Esophagus squamous epithelium (tissue), 5 donors: ENCODE results near the gene LRP8. TPM values are rescaled to one million over a fixed set of nuclear protein-coding genes. Genes with fewer than 3 reads are reported as not detected.

Source experiments
- DNase-seq: peaks from one replicate; lab custom pipeline; 2025; lab: John Stamatoyannopoulos, UW
- H3K27ac ChIP-seq, 4 donors: fragments of 200-600 bp; sonication (generic); one replicate each; pipeline ENCODE4 v1.5.1; 2016 to 2019; ENCODE audit warnings: mild to moderate bottlenecking in 1 of 4
- H3K27me3 ChIP-seq, 4 donors: fragments of 200-600 bp; sonication (generic); 1 replicate in 3 of 4; 2 replicates in 1 of 4; pipeline versions ENCODE4 v1.5.1 to v1.6.0; 2017 to 2021; ENCODE audit warnings: antibody characterized with exemption in 1 of 4
- H3K36me3 ChIP-seq, 3 donors: fragments of 200-600 bp; sonication (generic); one replicate each; pipeline ENCODE4 v1.5.1; 2016 to 2019
- H3K4me1 ChIP-seq, 3 donors: fragments of 200-600 bp; sonication (generic); one replicate each; pipeline ENCODE4 v1.5.1; 2017 to 2019
- H3K4me3 ChIP-seq, 4 donors: fragments of 200-600 bp; sonication (generic); 1 replicate in 3 of 4; 2 replicates in 1 of 4; pipeline ENCODE4 v1.5.1; 2016 to 2019; ENCODE audit warnings: mild to moderate bottlenecking in 2 of 4, moderate library complexity in 1 of 4
- H3K9me3 ChIP-seq, 3 donors: fragments of 200-600 bp; sonication (generic); one replicate each; pipeline ENCODE4 v1.5.1; 2016 to 2019
- POLR2A ChIP-seq, 4 donors: fragments of 450-650 bp; IDR thresholded peaks; one replicate each; pipeline ENCODE4 v1.6.1; 2017; ENCODE audit warnings: antibody characterized with exemption in 4 of 4, mild to moderate bottlenecking in 4 of 4, moderate library complexity in 3 of 4
- WGBS, 2 donors: methylation state at CpG; one replicate each; pipeline ENCODE4 v1.1.5; 2018; 5-methylcytosine and 5-hydroxymethylcytosine counted together
- intact Hi-C: fragments of 100-400 bp; cut with DNase I; formaldehyde crosslinking; loops from one replicate; pipeline ENCODE4 v1.15.0; 2022
- total RNA-seq, 4 donors: library from RNA; depleted of rRNA; stranded (reverse); fragments of >200 nt; gene quantifications; one replicate each; pipeline ENCODE4 v1.1.0, GENCODE V29; 2016
- TF ChIP-seq, protein P1 (sequence below), 6 experiments: fragments of 450-650 bp in 4 of 6; fragments of 200-600 bp in 2 of 6; sonication (generic) in 2 of 6; IDR thresholded peaks; one replicate each; pipeline ENCODE4 v1.5.1; 2016 to 2019; ENCODE audit warnings: antibody characterized with exemption in 6 of 6, mild to moderate bottlenecking in 4 of 6, moderate library complexity in 4 of 6
- donor health status: DM: yes; HTN: yes; CAD: no.

Gene LRP8
- total RNA-seq, 4 donors from 2014 or later: 15.3 to 39.6 (median 18.8) TPM

GRCh38 chr1:53313556-53313955 is 14.3 kb downstream of the LRP8 start:
- no peaks in the 10 kb centered on the region for H3K27me3 ChIP-seq
- no peaks in the 10 kb centered on the region for H3K9me3 ChIP-seq
- TF ChIP-seq, protein P1, sequence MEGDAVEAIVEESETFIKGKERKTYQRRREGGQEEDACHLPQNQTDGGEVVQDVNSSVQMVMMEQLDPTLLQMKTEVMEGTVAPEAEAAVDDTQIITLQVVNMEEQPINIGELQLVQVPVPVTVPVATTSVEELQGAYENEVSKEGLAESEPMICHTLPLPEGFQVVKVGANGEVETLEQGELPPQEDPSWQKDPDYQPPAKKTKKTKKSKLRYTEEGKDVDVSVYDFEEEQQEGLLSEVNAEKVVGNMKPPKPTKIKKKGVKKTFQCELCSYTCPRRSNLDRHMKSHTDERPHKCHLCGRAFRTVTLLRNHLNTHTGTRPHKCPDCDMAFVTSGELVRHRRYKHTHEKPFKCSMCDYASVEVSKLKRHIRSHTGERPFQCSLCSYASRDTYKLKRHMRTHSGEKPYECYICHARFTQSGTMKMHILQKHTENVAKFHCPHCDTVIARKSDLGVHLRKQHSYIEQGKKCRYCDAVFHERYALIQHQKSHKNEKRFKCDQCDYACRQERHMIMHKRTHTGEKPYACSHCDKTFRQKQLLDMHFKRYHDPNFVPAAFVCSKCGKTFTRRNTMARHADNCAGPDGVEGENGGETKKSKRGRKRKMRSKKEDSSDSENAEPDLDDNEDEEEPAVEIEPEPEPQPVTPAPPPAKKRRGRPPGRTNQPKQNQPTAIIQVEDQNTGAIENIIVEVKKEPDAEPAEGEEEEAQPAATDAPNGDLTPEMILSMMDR (IDR thresholded peaks at IDR 0.05): no peak
- no peak for TF ChIP-seq POLR2A (IDR thresholded peaks at IDR 0.05)
- DNase-seq: no peak
- H3K4me3 ChIP-seq: no peak overlapping the region
- WGBS, 2 donors: 62 to 82% methylated on average over 5 of the region's 5 CpGs
- no peak overlapping the region for H3K27ac ChIP-seq
- peaks cover 0 to 14% (median 0%) of the 10 kb centered on the region in 3 donors for H3K4me1 ChIP-seq
- H3K36me3 ChIP-seq: peaks cover 0 to 6% (median 0%) of the 10 kb centered on the region in 3 donors
- intact Hi-C loops: no loop called here

DNA sequence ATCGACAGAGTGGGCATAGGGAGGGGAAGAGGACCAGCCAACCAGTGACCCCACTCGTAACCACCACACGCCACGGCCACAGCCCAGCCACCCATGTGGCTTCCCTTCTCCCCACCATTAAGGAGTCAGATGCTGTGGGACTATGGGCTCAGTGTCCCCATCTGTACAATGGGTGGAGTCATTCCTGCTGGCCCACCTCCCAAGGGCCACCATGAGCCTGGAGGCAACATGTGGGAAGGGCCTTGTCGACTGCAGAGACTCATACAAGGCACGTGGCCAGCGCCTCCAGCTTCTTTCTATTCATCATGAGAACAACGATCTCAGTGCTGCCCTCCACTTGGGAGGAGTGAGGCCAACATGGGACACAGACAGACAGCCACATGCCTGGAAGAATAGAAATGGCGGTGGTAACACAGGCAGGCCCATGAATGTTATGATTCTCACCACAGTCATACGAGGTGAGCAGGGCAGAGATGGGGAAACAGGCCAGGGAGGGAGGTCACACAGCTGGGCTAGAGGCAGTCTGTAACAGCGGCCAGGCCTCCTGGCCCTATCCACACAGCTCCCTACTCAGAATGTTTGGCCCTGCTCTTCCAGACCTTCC is 16.1 kb downstream of the LRP8 start:
- WGBS, 2 donors: 80 to 81% methylated on average over 5 to 9 of the region's 11 CpGs
- DNase-seq: no peak
- Histone ChIP-seq H3K27me3 (no peaks in the 10 kb centered on the region), H3K4me1 (peaks cover 0 to 17% (median 0%) of the 10 kb centered on the region in 3 donors), H3K4me3 (no peak overlapping the region), H3K36me3 (peaks cover 0 to 6% (median 0%) of the 10 kb centered on the region in 3 donors), H3K9me3 (no peaks in the 10 kb centered on the region), H3K27ac (no peak overlapping the region)
- intact Hi-C loops: no loop called here
- no peak for TF ChIP-seq POLR2A (IDR thresholded peaks at IDR 0.05)
- TF ChIP-seq, protein P1 (IDR thresholded peaks at IDR 0.05): no peak

GRCh38 chr1:53310847-53311681 is 16.8 kb downstream of the LRP8 start:
- Histone ChIP-seq H3K4me1 (peaks cover 0 to 25% (median 3%) of the 10 kb centered on the region in 3 donors), H3K9me3 (no peaks in the 10 kb centered on the region), H3K27me3 (no peaks in the 10 kb centered on the region), H3K4me3 (no peak overlapping the region), H3K27ac (no peak overlapping the region), H3K36me3 (peaks cover 0 to 6% (median 0%) of the 10 kb centered on the region in 3 donors)
- WGBS, 2 donors: 53 to 59% methylated on average over 4 to 6 of the region's 15 CpGs
- intact Hi-C loops: no loop called here
- DNase-seq: no peak
- TF ChIP-seq, protein P1 (IDR thresholded peaks at IDR 0.05): no peak
- no peak for TF ChIP-seq POLR2A (IDR thresholded peaks at IDR 0.05)

DNA sequence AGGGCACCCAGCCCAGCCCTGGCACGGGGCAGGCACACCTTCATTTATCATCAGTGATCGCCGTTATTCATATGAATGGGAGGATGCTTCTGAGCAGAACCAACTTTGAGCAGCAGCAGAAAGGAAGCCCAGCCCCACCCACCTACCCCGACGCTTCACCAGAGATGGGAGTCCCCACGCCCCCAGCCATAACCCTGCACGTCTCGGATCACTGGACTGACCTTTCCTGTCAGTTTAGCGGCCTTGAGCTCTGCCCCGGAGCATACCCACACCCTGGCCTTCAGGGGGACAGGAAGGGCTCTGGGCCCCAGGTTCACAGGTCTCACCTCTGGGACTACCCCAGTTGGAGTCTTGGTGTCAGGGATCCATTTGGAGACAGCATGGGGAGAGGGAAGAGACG is 18.1 kb downstream of the LRP8 start:
- intact Hi-C loops: no loop called here

More for the DNA sequence above, 18.1 kb downstream of the LRP8 start:
- peaks cover 0 to 6% (median 0%) of the 10 kb centered on the region in 3 donors for H3K36me3 ChIP-seq
- H3K4me1 ChIP-seq: peaks cover 0 to 27% (median 8%) of the 10 kb centered on the region in 3 donors
- WGBS, 2 donors: 20 to 60% methylated on average over 3 to 4 of the region's 11 CpGs
- DNase-seq: no peak
- no peak overlapping the region for H3K27ac ChIP-seq
- no peaks in the 10 kb centered on the region for H3K27me3 ChIP-seq
- H3K9me3 ChIP-seq: no peaks in the 10 kb centered on the region
- no peak overlapping the region for H3K4me3 ChIP-seq
- TF ChIP-seq, protein P1 (IDR thresholded peaks at IDR 0.05): no peak
- TF ChIP-seq POLR2A (IDR thresholded peaks at IDR 0.05): no peak
